Measurements from ENCODE around the gene PCK1. TPM values are rescaled to one million over a fixed set of nuclear protein-coding genes. Genes with fewer than 3 reads are reported as not detected.
"Not testable (repeated sequence)": the region's sequence is repeated elsewhere in the genome, so short reads cannot be mapped to it uniquely, and the experiment has no call there.

PCK1 gene
- under 1 TPM; 0.50 to 0.66 TPM for total RNA-seq
- polyA plus RNA-seq (ENCODE audit: insufficient read length in 2 of 2) = under 1 TPM; 0.30 to 0.90 TPM
- long read RNA-seq, donor 1, full-length matches to known transcripts = 1 of 1 reads
- long read RNA-seq, donor 1, partial matches to known transcripts = 0 of 1 reads
- long read RNA-seq, donor 1, other reads (novel, unspliced or antisense) = 0 of 1 reads
- long read RNA-seq, donor 2 = 0 reads
- long read RNA-seq, donor 3 = 0 reads
- long read RNA-seq, donor 4 = 0 reads

GRCh38 chr20:57560554-57561355 is at the start of gene PCK1:
PCK1 (plus strand) TSS chr20:57561110; CDS start chr20:57561412, 302 bp downstream.
- Histone ChIP-seq H3K4me3 (ENCODE audit: low read depth, low read length) (no peak within 1 kb of the TSS), H3K36me3 (ENCODE audit: control insufficient read depth, insufficient read depth, low read length) (no peaks in the 10 kb centered on the region), H3K4me1 (ENCODE audit: control insufficient read depth, insufficient read depth, low read length) (no peaks in the 10 kb centered on the region), H3K27ac (ENCODE audit: low read depth, low read length) (no peak within 1 kb of the TSS), H3K9me3 (ENCODE audit: control insufficient read depth, insufficient read depth, low read length) (no peaks in the 10 kb centered on the region), H3K27me3 (ENCODE audit: control insufficient read depth, insufficient read depth, low read length) (no peaks in the 10 kb centered on the region)
- peak in 1 of 6 donors; percentile 60 for DNase-seq (ENCODE audit: low read depth in 4 of 6, low spot score in 6 of 6)
- 70% methylated on average over 12 of the region's 14 CpGs for WGBS (ENCODE audit: insufficient coverage)

GRCh38 chr20:57511709-57512108 is 49.2 kb upstream of the PCK1 start:
- DNase-seq (ENCODE audit: low read depth in 4 of 6, low spot score in 6 of 6); H3K27ac ChIP-seq (ENCODE audit: low read depth, low read length); H3K9me3 ChIP-seq (ENCODE audit: control insufficient read depth, insufficient read depth, low read length); H3K4me1 ChIP-seq (ENCODE audit: control insufficient read depth, insufficient read depth, low read length); H3K27me3 ChIP-seq (ENCODE audit: control insufficient read depth, insufficient read depth, low read length); H3K36me3 ChIP-seq (ENCODE audit: control insufficient read depth, insufficient read depth, low read length); H3K4me3 ChIP-seq (ENCODE audit: low read depth, low read length): not testable (repeated sequence)
- 90% methylated on average over 2 of the region's 7 CpGs for WGBS (ENCODE audit: insufficient coverage)

- WGBS (ENCODE audit: insufficient coverage) = 88% methylated on average over 1 of the region's 5 CpGs
- no peaks in the 10 kb centered on the region for H3K9me3 ChIP-seq (ENCODE audit: control insufficient read depth, insufficient read depth, low read length)
- H3K36me3 ChIP-seq (ENCODE audit: control insufficient read depth, insufficient read depth, low read length) = no peaks in the 10 kb centered on the region
- peaks cover 2% of the 10 kb centered on the region for H3K4me1 ChIP-seq (ENCODE audit: control insufficient read depth, insufficient read depth, low read length)
- H3K4me3 ChIP-seq (ENCODE audit: low read depth, low read length) = no peak overlapping the region
- peaks cover 2% of the 10 kb centered on the region for H3K27me3 ChIP-seq (ENCODE audit: control insufficient read depth, insufficient read depth, low read length)
- no peak for DNase-seq (ENCODE audit: low read depth in 4 of 6, low spot score in 6 of 6)
- H3K27ac ChIP-seq (ENCODE audit: low read depth, low read length) = no peak overlapping the region
Measured at GRCh38 chr20:57512432-57512831, 48.5 kb upstream of the PCK1 start.

- no peaks in the 10 kb centered on the region for H3K4me1 ChIP-seq (ENCODE audit: control insufficient read depth, insufficient read depth, low read length)
- no peak overlapping the region for H3K27ac ChIP-seq (ENCODE audit: low read depth, low read length)
- WGBS (ENCODE audit: insufficient coverage) = no CpG with 5 or more reads among the region's 1 CpG
- H3K36me3 ChIP-seq (ENCODE audit: control insufficient read depth, insufficient read depth, low read length) = no peaks in the 10 kb centered on the region
- H3K9me3 ChIP-seq (ENCODE audit: control insufficient read depth, insufficient read depth, low read length) = no peaks in the 10 kb centered on the region
- H3K27me3 ChIP-seq (ENCODE audit: control insufficient read depth, insufficient read depth, low read length) = peaks cover 2% of the 10 kb centered on the region
- no peak for DNase-seq (ENCODE audit: low read depth in 4 of 6, low spot score in 6 of 6)
- no peak overlapping the region for H3K4me3 ChIP-seq (ENCODE audit: low read depth, low read length)
Measured at GRCh38 chr20:57513199-57513598, 47.7 kb upstream of the PCK1 start.

GRCh38 chr20:57514273-57514751 is 46.6 kb upstream of the PCK1 start:
- Histone ChIP-seq H3K27me3 (ENCODE audit: control insufficient read depth, insufficient read depth, low read length) (peaks cover 2% of the 10 kb centered on the region), H3K27ac (ENCODE audit: low read depth, low read length) (no peak overlapping the region), H3K4me3 (ENCODE audit: low read depth, low read length) (no peak overlapping the region), H3K9me3 (ENCODE audit: control insufficient read depth, insufficient read depth, low read length) (no peaks in the 10 kb centered on the region), H3K4me1 (ENCODE audit: control insufficient read depth, insufficient read depth, low read length) (no peaks in the 10 kb centered on the region), H3K36me3 (ENCODE audit: control insufficient read depth, insufficient read depth, low read length) (no peaks in the 10 kb centered on the region)
- WGBS (ENCODE audit: insufficient coverage) = 24% methylated on average over 15 of the region's 17 CpGs
- peak; percentile 51 to 94 (median 67) for DNase-seq (ENCODE audit: low read depth in 4 of 6, low spot score in 6 of 6)

GRCh38 chr20:57517904-57518303 is 43.0 kb upstream of the PCK1 start:
- no peaks in the 10 kb centered on the region for H3K27me3 ChIP-seq (ENCODE audit: control insufficient read depth, insufficient read depth, low read length)
- H3K4me3 ChIP-seq (ENCODE audit: low read depth, low read length) = no peak overlapping the region
- no peak for DNase-seq (ENCODE audit: low read depth in 4 of 6, low spot score in 6 of 6)
- no peaks in the 10 kb centered on the region for H3K9me3 ChIP-seq (ENCODE audit: control insufficient read depth, insufficient read depth, low read length)
- 94% methylated on average over 5 of the region's 5 CpGs for WGBS (ENCODE audit: insufficient coverage)
- no peaks in the 10 kb centered on the region for H3K36me3 ChIP-seq (ENCODE audit: control insufficient read depth, insufficient read depth, low read length)
- H3K27ac ChIP-seq (ENCODE audit: low read depth, low read length) = no peak overlapping the region
- H3K4me1 ChIP-seq (ENCODE audit: control insufficient read depth, insufficient read depth, low read length) = no peaks in the 10 kb centered on the region

GRCh38 chr20:57522380-57523140 is 38.4 kb upstream of the PCK1 start:
- no peaks in the 10 kb centered on the region for H3K36me3 ChIP-seq (ENCODE audit: control insufficient read depth, insufficient read depth, low read length)
- no peaks in the 10 kb centered on the region for H3K27me3 ChIP-seq (ENCODE audit: control insufficient read depth, insufficient read depth, low read length)
- WGBS (ENCODE audit: insufficient coverage) = 81% methylated on average over 4 of the region's 5 CpGs

GRCh38 chr20:57523782-57524181 is 37.1 kb upstream of the PCK1 start:
- no peak overlapping the region for H3K4me3 ChIP-seq (ENCODE audit: low read depth, low read length)
- H3K36me3 ChIP-seq (ENCODE audit: control insufficient read depth, insufficient read depth, low read length) = no peaks in the 10 kb centered on the region
- H3K9me3 ChIP-seq (ENCODE audit: control insufficient read depth, insufficient read depth, low read length) = no peaks in the 10 kb centered on the region
- no peak overlapping the region for H3K27ac ChIP-seq (ENCODE audit: low read depth, low read length)
- no peak for DNase-seq (ENCODE audit: low read depth in 4 of 6, low spot score in 6 of 6)
- WGBS (ENCODE audit: insufficient coverage) = 81% methylated on average over 9 of the region's 11 CpGs
- H3K27me3 ChIP-seq (ENCODE audit: control insufficient read depth, insufficient read depth, low read length) = no peaks in the 10 kb centered on the region
- no peaks in the 10 kb centered on the region for H3K4me1 ChIP-seq (ENCODE audit: control insufficient read depth, insufficient read depth, low read length)

More at GRCh38 chr20:57522380-57523140, 38.4 kb upstream of the PCK1 start:
- no peak overlapping the region for H3K4me3 ChIP-seq (ENCODE audit: low read depth, low read length)
- H3K27ac ChIP-seq (ENCODE audit: low read depth, low read length) = no peak overlapping the region
- DNase-seq (ENCODE audit: low read depth in 4 of 6, low spot score in 6 of 6) = no peak
- H3K9me3 ChIP-seq (ENCODE audit: control insufficient read depth, insufficient read depth, low read length) = no peaks in the 10 kb centered on the region
- no peaks in the 10 kb centered on the region for H3K4me1 ChIP-seq (ENCODE audit: control insufficient read depth, insufficient read depth, low read length)

- Histone ChIP-seq H3K4me3 (ENCODE audit: low read depth, low read length) (no peak within 1 kb of the TSS), H3K36me3 (ENCODE audit: control insufficient read depth, insufficient read depth, low read length) (no peaks in the 10 kb centered on the region), H3K4me1 (ENCODE audit: control insufficient read depth, insufficient read depth, low read length) (no peaks in the 10 kb centered on the region), H3K27ac (ENCODE audit: low read depth, low read length) (no peak within 1 kb of the TSS), H3K9me3 (ENCODE audit: control insufficient read depth, insufficient read depth, low read length) (no peaks in the 10 kb centered on the region), H3K27me3 (ENCODE audit: control insufficient read depth, insufficient read depth, low read length) (no peaks in the 10 kb centered on the region)
- no peak for DNase-seq (ENCODE audit: low read depth in 4 of 6, low spot score in 6 of 6)
- WGBS (ENCODE audit: insufficient coverage) = 88% methylated on average over 24 of the region's 43 CpGs
Measured at GRCh38 chr20:57524511-57525176, 36.3 kb upstream of the PCK1 start, which contains the start of gene CTCFL. CTCFL (minus strand) TSS chr20:57525140; CDS start chr20:57524205, 935 bp downstream.
